ENCODE measurements around the gene INTS12. TPM values are rescaled to one million over a fixed set of nuclear protein-coding genes. Genes with fewer than 3 reads are reported as not detected.

Gene INTS12
- total and polyA plus RNA-seq, 12 donors: 4.3 to 30.8 (median 16.5) TPM

DNA sequence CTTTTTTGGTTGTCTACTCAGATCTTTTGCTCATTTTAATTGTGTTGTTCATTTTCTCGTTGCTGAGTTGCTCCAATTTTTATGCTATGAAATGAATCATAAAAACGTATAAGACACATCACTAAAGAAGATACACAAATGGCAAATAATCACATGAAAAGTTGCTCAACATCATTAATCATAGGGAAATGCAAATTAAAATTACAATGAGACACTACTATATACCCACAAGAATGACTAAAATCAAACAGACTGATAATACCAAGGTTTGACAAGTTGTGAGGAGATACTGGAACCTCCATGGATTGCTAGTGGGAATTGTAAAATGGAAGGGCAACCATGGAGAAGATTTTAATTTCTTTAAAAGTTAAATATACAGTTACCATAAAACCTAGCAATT, 17.1 kb upstream of the INTS12 start:
- Histone ChIP-seq H3K9me3 (replicated peaks in 1 of 3) (no peaks in the 10 kb centered on the region), H3K36me3 (replicated peaks in 1 of 2) (peaks cover 0 to 4% of the 10 kb centered on the region in 2 donors), H3K4me3 (no peak overlapping the region), H3K4me1 (replicated peaks in 1 of 2) (no peaks in the 10 kb centered on the region), H3K27ac (no peak overlapping the region), H3K27me3 (no peaks in the 10 kb centered on the region)
- intact Hi-C loops (cut with DNase I): no loop called here
- no peak for DNase-seq
- TF ChIP-seq CTCF (IDR thresholded peaks at IDR 0.05) (no peak), POLR2A (IDR thresholded peaks at IDR 0.05) (no peak)
- WGBS, 4 donors: 88 to 94% (median 93%) methylated on average over 2 of the region's 2 CpGs

DNA sequence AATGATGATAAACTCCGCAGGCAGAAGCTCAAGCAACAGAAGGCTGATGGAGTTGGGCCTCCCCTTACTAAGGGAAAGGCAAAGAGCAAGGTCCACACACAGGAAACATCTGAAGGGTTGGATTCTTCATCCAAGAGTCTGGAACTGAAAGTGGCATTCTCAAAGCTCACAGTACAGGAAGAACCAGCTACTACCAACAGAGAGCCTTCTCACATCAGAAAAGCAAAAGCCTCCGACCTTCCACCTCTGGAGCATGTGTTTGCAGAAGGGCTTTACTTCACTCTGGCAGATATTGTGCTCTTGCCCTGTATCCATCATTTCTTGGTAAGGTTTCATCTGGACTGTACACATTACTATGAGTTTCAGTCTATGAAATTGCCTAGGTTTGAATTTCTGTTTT, 10.7 kb upstream of the INTS12 start:
- TF ChIP-seq CTCF (IDR thresholded peaks at IDR 0.05) (no peak), POLR2A (IDR thresholded peaks at IDR 0.05) (no peak)
- H3K27me3 ChIP-seq: no peaks in the 10 kb centered on the region
- H3K36me3 ChIP-seq (replicated peaks in 1 of 2): no peaks in the 10 kb centered on the region
- H3K9me3 ChIP-seq (replicated peaks in 1 of 3): no peaks in the 10 kb centered on the region
- H3K27ac ChIP-seq: no peak overlapping the region
- H3K4me1 ChIP-seq (replicated peaks in 1 of 2): no peaks in the 10 kb centered on the region
- WGBS, 4 donors: 86 to 91% (median 91%) methylated on average over 2 of the region's 2 CpGs
- H3K4me3 ChIP-seq: no peak overlapping the region
- DNase-seq: no peak
- intact Hi-C loops (cut with DNase I): no loop called here

DNA sequence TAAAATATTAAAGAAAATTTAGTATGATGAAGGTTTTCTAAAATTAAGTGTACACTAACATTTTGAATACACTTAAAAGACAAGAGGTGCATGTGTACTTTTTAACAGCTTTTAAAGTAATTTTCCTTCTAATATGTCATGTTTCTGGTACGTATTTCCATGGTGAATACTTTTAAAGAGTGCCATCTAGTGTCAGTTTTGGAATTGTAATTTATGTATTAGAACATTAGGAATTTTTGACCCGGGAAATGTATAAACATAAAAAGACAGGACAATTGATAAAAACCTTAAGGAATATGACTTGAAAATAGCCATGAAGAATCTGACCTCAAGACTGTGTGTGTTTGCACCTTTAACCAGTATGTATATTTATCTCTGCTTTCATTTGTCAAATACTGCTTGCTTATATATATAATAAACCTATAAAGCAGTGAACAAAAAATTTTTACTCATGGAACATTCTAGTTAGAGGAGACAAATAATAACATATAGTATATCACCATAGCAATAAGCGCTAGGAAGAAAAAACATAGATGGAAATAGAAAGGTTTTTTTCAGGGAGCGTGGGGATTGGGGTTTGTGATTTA, 7.3 kb upstream of the INTS12 start:
- intact Hi-C loops (cut with DNase I): no loop called here
- H3K4me3 ChIP-seq: no peak overlapping the region
- TF ChIP-seq POLR2A (IDR thresholded peaks at IDR 0.05): no peak
- TF ChIP-seq CTCF (IDR thresholded peaks at IDR 0.05): peak; percentile 32 to 62 (median 46)
- H3K4me1 ChIP-seq (replicated peaks in 1 of 2): no peaks in the 10 kb centered on the region
- 38 to 43% (median 39%) methylated on average over 4 of the region's 4 CpGs for WGBS, 4 donors
- no peak overlapping the region for H3K27ac ChIP-seq
- no peak for DNase-seq
- no peaks in the 10 kb centered on the region for H3K36me3 ChIP-seq (replicated peaks in 1 of 2)
- H3K27me3 ChIP-seq: no peaks in the 10 kb centered on the region
- no peaks in the 10 kb centered on the region for H3K9me3 ChIP-seq (replicated peaks in 1 of 3)

GRCh38 chr4:105714932-105715331, 6.4 kb upstream of the INTS12 start:
- Histone ChIP-seq H3K27me3 (no peaks in the 10 kb centered on the region), H3K4me1 (replicated peaks in 1 of 2) (peaks cover 0 to under 1% of the 10 kb centered on the region in 2 donors), H3K36me3 (replicated peaks in 1 of 2) (no peaks in the 10 kb centered on the region), H3K4me3 (no peak overlapping the region), H3K9me3 (replicated peaks in 1 of 3) (no peaks in the 10 kb centered on the region), H3K27ac (no peak overlapping the region)
- TF ChIP-seq POLR2A (IDR thresholded peaks at IDR 0.05) (no peak), CTCF (IDR thresholded peaks at IDR 0.05) (no peak)
- DNase-seq: no peak
- intact Hi-C loops (cut with DNase I): no loop called here
- WGBS, 4 donors: 59 to 71% (median 60%) methylated on average over 1 of the region's 1 CpG

All from adrenal gland (tissue), 12 donors.